Measurements from ENCODE around the gene DCST2. TPM values are rescaled to one million over a fixed set of nuclear protein-coding genes. Genes with fewer than 3 reads are reported as not detected.

Gene DCST2
- total and polyA plus RNA-seq, 10 of the 15 experiments (the other 5 are each of a cell fraction or from before 2014, with no cell fraction given): 0.33 to 0.41 (median 0.36) TPM; not detected in 7

GRCh38 chr1:155043793-155044192 is 10.2 kb upstream of the DCST2 start (continued):
- TF ChIP-seq CEBPZ (IDR thresholded peaks at IDR 0.05; ENCODE audit: low read depth, low read length) (no peak), RFX5 (IDR thresholded peaks at IDR 0.05; ENCODE audit: low read depth, low read length) (no peak), MLLT1 (IDR thresholded peaks at IDR 0.05) (no peak)

- ChIA-PET SMC1A (ENCODE audit: uncharacterized antibody, unreplicated experiment) (interaction anchor here (1.7 to 3.0 kb wide), 3 partner anchors 16 to 42 kb away, joined by 5 to 17 read pairs (median 13); no protein-coding TSS in a partner anchor), RAD21 (ENCODE audit: unreplicated experiment) (interaction anchor here (0.5 to 3.6 kb wide), 7 partner anchors 9 to 70 kb away, joined by 3 to 16 read pairs (median 5); no protein-coding TSS in a partner anchor), CTCF (interaction anchor here (0.8 to 6.1 kb wide), 16 partner anchors 8 to 374 kb away, joined by 3 to 121 read pairs (median 4); partner anchors contain the start of gene ADAM15), POLR2A (interaction anchor here (0.5 to 1.8 kb wide), 5 partner anchors 8 to 42 kb away, joined by 3 to 4 read pairs (median 3); no protein-coding TSS in a partner anchor)
- H3K27me3 ChIP-seq (replicated peaks in 1 of 2; ENCODE audit: control insufficient read depth in 2 of 2, insufficient read depth in 2 of 2, low read length in 1 of 2): peaks cover 2 to 5% of the 10 kb centered on the region in 2 experiments; a peak in 3 of 4 replicates
- in situ Hi-C loops (cut with MboI) (no loop called here), intact Hi-C loops (cut with micrococcal nuclease; ENCODE audit: unreplicated experiment) (no loop called here)
- H3K4me1 ChIP-seq (ENCODE audit: control insufficient read depth, insufficient read depth, low read length): no peaks in the 10 kb centered on the region
- H4K20me1 ChIP-seq (ENCODE audit: control insufficient read depth, insufficient read depth): no peaks in the 10 kb centered on the region
- no peak overlapping the region for H3K27ac ChIP-seq (ENCODE audit: control insufficient read depth, insufficient read depth)
- no peak for FAIRE-seq
- H2AFZ ChIP-seq (ENCODE audit: control insufficient read depth, low read depth, low read length): no peak overlapping the region
- no peak for DNase-seq (ENCODE audit: low read depth, low spot score)
- no peaks in the 10 kb centered on the region for H3K36me3 ChIP-seq (ENCODE audit: control insufficient read depth in 2 of 2, insufficient read depth in 2 of 2, low read length in 1 of 2)
- no peaks in the 10 kb centered on the region for H3K79me2 ChIP-seq (ENCODE audit: control insufficient read depth, insufficient read depth, low read length)
- WGBS (ENCODE audit: insufficient coverage, insufficient replicate concordance, low lambda C conversion rate, missing lambda C conversion rate): 54% methylated on average over 12 of the region's 12 CpGs
- no peak overlapping the region for H3K4me3 ChIP-seq
- no peak for ATAC-seq
- no peak overlapping the region for H3K4me2 ChIP-seq (ENCODE audit: control insufficient read depth, insufficient read depth)
- H3K9ac ChIP-seq (ENCODE audit: control insufficient read depth, insufficient read depth, low read length): no peak overlapping the region
- H3K9me3 ChIP-seq (replicated peaks; ENCODE audit: control insufficient read depth, insufficient read depth, low read length): no peaks in the 10 kb centered on the region
- no TSS peak for BruUV-seq (replicated peaks)
- TF ChIP-seq CBX3 (IDR thresholded peaks at IDR 0.05; ENCODE audit: borderline replicate concordance, low read depth): no peak
- no peak for TF ChIP-seq E4F1 (IDR thresholded peaks at IDR 0.05; ENCODE audit: borderline replicate concordance, partially characterized antibody)
- no peak for TF ChIP-seq TARDBP (IDR thresholded peaks at IDR 0.05; ENCODE audit: borderline replicate concordance)
- TF ChIP-seq ELK1 (IDR thresholded peaks at IDR 0.05; ENCODE audit: low read depth, low read length): no peak
- TF ChIP-seq YBX1 (IDR thresholded peaks at IDR 0.05): no peak
- no peak for TF ChIP-seq MTA2 (IDR thresholded peaks at IDR 0.05; ENCODE audit: low read depth)
- no peak for TF ChIP-seq SREBF2 (IDR thresholded peaks at IDR 0.05; ENCODE audit: low read length)
- TF ChIP-seq ATF2 (IDR thresholded peaks at IDR 0.05; ENCODE audit: low read length): no peak
- TF ChIP-seq RBBP5 (conservative IDR thresholded peaks at IDR 0.05): no peak
- TF ChIP-seq YY1 (IDR thresholded peaks at IDR 0.05; ENCODE audit: low read depth, low read length): no peak
Measured at GRCh38 chr1:155043301-155043702, 9.7 kb upstream of the DCST2 start.
